BJ (cell line): ENCODE measurements around the gene PALM3. TPM values are rescaled to one million over a fixed set of nuclear protein-coding genes. Genes with fewer than 3 reads are reported as not detected.
A peak's percentile ranks its signal among the peaks of the same experiment; 100 is the strongest.

ENCODE experiments used
- CTCF ChIA-PET: fragments of 350-600 bp; formaldehyde crosslinking; extraction: SDS; loops from one replicate; lab custom pipeline; 2021; ENCODE audit warnings: antibody characterized with exemption, inconsistent platforms; lab: Yijun Ruan, JAX
- POLR2A ChIA-PET: fragments of 300-600 bp; sonication (Branson Sonifier 250); formaldehyde crosslinking; extraction: SDS; loops from one replicate; lab custom pipeline; 2021; ENCODE audit warnings: antibody characterized with exemption; lab: Charles Lee
- DNase-seq: peaks from one replicate; pipeline ENCODE4 v3.0.0-alpha.2; 2011; ENCODE audit warnings: low read depth
- H3K27me3 ChIP-seq: 2 replicates; pipeline ENCODE4 v1.6.0; 2011; ENCODE audit warnings: low read length; ENCODE audit not compliant: control insufficient read depth, insufficient read depth
- H3K36me3 ChIP-seq: 2 replicates; pipeline ENCODE4 v1.5.1; 2011; ENCODE audit warnings: low read length; ENCODE audit not compliant: control insufficient read depth, insufficient read depth
- H3K4me3 ChIP-seq: 2 replicates; pipeline ENCODE4 v1.5.1; 2011; ENCODE audit warnings: low read depth, mild to moderate bottlenecking, control low read depth, low read length
- polyA plus RNA-seq: library from polyadenylated mRNA; depleted of rRNA; stranded (reverse); fragments of >200 nt; gene quantifications from 2 replicates; pipeline ENCODE4 v1.2.3, GENCODE V29; 2011
- TF ChIP-seq, protein P1 (sequence below): IDR thresholded peaks from 2 replicates; pipeline ENCODE4 v1.5.1; 2011; ENCODE audit warnings: low read depth, mild to moderate bottlenecking, control low read depth, inconsistent platforms, low read length, moderate library complexity; ENCODE audit not compliant: insufficient read depth

The PALM3 gene
- polyA plus RNA-seq, 1 experiment, result 0.17 TPM

DNA sequence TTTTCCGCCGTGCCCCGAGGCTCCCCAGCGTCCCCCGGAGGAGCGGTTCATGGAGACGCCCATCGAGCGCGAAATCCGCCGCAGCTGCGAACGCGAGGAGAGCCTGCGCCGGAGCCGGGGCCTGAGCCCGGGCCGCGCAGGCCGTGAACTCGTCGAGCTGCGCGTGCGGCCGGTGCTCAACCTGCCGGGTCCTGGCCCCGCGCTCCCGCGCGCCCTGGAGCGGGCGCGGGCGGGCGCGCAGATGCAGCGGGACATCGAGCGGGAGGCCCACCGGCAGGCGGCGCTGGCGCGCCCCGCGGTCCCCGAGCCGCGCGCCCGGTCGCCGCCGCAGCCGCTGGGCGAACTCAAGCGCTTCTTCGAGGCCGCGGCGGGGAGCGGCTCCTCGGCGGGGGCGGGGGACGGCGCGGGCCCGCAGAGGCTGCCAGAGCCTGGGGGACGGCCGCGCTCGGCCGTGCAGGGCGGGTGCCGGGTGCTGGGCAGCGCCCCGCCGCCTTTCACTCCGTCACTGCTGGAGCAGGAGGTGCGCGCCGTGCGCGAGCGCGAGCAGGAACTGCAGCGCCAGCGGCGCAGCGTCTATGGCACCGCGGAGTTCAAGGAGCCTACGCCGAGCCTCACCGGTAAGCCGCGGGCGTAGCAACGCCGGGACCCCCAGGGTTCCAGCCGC is 11.5 kb upstream of the PALM3 start:
- ChIA-PET CTCF (interaction anchor here (0.6 to 6.0 kb wide), 28 partner anchors 9 to 329 kb away, joined by 3 to 115 read pairs (median 4); partner anchors contain the start of genes ASF1B, DCAF15, IL27RA and NANOS3), POLR2A (no interaction called here)
- TF ChIP-seq, protein P1, sequence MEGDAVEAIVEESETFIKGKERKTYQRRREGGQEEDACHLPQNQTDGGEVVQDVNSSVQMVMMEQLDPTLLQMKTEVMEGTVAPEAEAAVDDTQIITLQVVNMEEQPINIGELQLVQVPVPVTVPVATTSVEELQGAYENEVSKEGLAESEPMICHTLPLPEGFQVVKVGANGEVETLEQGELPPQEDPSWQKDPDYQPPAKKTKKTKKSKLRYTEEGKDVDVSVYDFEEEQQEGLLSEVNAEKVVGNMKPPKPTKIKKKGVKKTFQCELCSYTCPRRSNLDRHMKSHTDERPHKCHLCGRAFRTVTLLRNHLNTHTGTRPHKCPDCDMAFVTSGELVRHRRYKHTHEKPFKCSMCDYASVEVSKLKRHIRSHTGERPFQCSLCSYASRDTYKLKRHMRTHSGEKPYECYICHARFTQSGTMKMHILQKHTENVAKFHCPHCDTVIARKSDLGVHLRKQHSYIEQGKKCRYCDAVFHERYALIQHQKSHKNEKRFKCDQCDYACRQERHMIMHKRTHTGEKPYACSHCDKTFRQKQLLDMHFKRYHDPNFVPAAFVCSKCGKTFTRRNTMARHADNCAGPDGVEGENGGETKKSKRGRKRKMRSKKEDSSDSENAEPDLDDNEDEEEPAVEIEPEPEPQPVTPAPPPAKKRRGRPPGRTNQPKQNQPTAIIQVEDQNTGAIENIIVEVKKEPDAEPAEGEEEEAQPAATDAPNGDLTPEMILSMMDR, result peak; percentile 16
- Histone ChIP-seq H3K4me3 (peak overlapping the region; percentile 63), H3K27me3 (no peaks in the 10 kb centered on the region), H3K36me3 (no peaks in the 10 kb centered on the region)
- no peak for DNase-seq

DNA sequence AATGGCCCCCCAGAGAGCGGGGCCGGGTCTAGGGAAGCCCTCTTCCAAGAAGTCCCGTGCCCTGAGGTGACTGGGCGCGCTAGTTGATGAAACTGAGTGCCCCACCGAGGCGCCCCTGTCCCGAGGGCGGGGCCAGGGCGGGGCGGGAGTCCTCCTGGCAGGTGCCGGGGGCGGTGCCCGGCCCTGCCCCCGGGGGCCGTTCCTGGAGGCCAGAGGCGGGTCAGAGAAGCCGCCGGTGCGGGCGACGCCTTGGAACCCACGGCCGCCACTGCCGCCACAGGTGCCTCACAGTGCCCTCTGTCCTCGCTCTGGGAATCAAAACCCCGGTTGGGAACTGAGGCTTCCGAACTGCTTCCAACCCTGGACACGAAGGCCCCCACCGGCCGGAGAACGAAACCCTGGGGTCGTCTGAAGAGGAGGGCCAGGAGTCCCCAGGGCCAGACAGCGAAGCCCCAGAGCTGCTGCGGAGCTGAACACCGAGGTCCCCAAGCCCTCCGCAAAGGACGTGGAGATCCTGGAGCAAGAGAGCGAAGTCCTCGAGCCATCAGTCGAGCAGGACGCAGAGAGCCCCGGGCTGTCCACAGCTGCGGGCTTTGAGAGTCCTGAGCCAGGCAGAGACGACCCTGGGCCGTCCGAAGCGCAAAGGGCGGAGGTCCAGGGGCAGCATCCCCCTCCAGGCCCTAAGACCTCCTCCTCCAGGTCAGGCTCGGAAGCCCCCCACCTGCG is 10.8 kb upstream of the PALM3 start, which contains the start of gene MISP3:
TSS of gene MISP3 (plus strand) at position 252 of the 726 bp plus-strand sequence. CDS start 524 bp downstream, outside the sequence.
- POLR2A ChIA-PET, result no interaction called here
- Histone ChIP-seq H3K4me3 (peak within 1 kb of the TSS; percentile 63), H3K36me3 (no peaks in the 10 kb centered on the region), H3K27me3 (no peaks in the 10 kb centered on the region)
- CTCF ChIA-PET, result interaction anchor here (0.6 to 6.0 kb wide), 40 partner anchors 7 to 494 kb away, joined by 3 to 115 read pairs (median 4); partner anchors contain the start of genes ASF1B, C19orf53, DCAF15 and NANOS3
- no peak for DNase-seq
- TF ChIP-seq, protein P1, result peak; percentile 18; the same call in 1 of the 2 replicates

DNA sequence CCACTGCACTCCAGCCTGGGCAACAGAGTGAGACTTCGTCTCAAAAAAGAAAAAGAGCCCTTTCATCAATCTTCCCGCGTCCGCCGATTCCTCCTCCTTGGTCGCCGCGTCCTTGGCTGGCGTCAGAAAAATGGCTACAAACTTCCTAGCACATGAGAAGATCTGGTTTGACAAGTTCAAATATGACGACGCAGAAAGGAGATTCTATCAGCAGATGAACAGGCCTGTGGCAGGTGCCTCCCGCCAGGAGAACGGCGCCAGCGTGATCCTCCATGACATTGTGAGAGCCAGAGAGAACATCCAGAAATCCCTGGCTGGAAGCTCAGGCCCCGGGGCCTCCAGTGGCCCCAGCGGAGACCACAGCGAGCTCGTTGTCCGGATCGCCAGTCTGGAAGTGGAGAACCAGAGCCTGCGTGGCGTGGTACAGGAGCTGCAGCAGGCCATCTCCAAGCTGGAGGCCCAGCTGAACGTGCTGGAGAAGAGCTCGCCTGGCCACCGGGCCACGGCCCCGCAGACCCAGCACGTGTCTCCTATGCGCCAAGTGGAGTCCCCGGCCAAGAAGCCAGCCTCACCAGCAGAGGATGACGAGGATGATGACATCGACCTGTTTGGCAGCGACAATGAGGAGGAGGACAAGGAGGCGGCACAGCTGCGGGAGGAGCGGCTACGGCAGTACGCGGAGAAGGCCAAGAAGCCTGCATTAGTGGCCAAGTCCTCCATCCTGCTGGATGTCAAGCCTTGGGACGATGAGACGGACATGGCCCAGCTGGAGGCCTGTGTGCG is 8.6 kb upstream of the PALM3 start:
- no peak for DNase-seq
- TF ChIP-seq, protein P1, result no peak
- Histone ChIP-seq H3K36me3 (no peaks in the 10 kb centered on the region), H3K27me3 (no peaks in the 10 kb centered on the region), H3K4me3 (no peak overlapping the region)
- POLR2A ChIA-PET, result interaction anchor here (0.5 kb wide), 1 partner anchor 201 kb away, joined by 3 read pairs; no protein-coding TSS in a partner anchor
- CTCF ChIA-PET, result interaction anchor here (0.6 to 6.0 kb wide), 11 partner anchors 11 to 274 kb away, joined by 3 to 115 read pairs (median 4); partner anchors contain the start of genes ASF1B, NANOS3 and PALM3

DNA sequence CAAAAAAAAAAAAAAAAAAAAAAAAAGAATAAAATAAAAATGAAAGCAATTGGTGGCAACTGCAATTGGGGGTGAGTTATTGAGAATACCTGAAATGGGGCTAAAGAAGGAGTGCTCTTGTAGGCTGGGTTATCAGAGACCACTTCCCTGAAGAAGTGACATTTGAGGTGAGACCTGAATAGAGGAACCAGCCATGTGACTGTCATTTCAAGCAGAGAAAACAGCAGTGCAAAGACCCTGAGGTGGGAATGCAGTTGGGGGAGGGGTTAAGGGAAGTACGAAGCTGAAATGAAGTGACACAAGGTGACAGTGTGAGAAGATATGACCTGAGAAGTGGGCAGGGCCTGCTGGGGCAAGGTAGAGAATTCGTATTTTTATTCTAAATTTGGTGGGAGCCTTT is 4.3 kb upstream of the PALM3 start:
- DNase-seq, result no peak
- POLR2A ChIA-PET, result no interaction called here
- TF ChIP-seq, protein P1, result no peak
- CTCF ChIA-PET, result interaction anchor here (0.9 kb wide), 1 partner anchor 18 kb away, joined by 4 read pairs; no protein-coding TSS in a partner anchor
- Histone ChIP-seq H3K27me3 (no peaks in the 10 kb centered on the region), H3K36me3 (no peaks in the 10 kb centered on the region), H3K4me3 (no peak overlapping the region)
